Transverse colon (tissue), 4 donors: ENCODE results near the gene LIMS4.
"Not testable (repeated sequence)": the region's sequence is repeated elsewhere in the genome, so short reads cannot be mapped to it uniquely, and the experiment has no call there.

Experiments used
- CTCF ChIP-seq, 5 experiments: fragments of 200-600 bp in 3 of 5; fragments of 450-650 bp in 2 of 5; sonication (generic) in 3 of 5; IDR thresholded peaks; 1 replicate in 2 of 5; 2 replicates in 3 of 5; pipeline ENCODE4 v1.5.1; 2016 to 2017; ENCODE audit warnings: antibody characterized with exemption in 5 of 5, inconsistent platforms in 3 of 5, mild to moderate bottlenecking in 2 of 5, moderate library complexity in 1 of 5
- EP300 ChIP-seq: sonication (generic); formaldehyde crosslinking; IDR thresholded peaks from one replicate; pipeline ENCODE4 v1.6.1; 2017; ENCODE audit warnings: antibody characterized with exemption, low read depth
- POLR2A ChIP-seq: fragments of 450-650 bp; IDR thresholded peaks from one replicate; pipeline ENCODE4 v1.6.1; 2016; ENCODE audit warnings: antibody characterized with exemption, mild to moderate bottlenecking, moderate library complexity
- POLR2AphosphoS5 ChIP-seq, 3 donors: sonication (generic); formaldehyde crosslinking; IDR thresholded peaks; one replicate each; pipeline ENCODE4 v1.6.1; 2016; ENCODE audit warnings: antibody characterized with exemption in 3 of 3

DNA sequence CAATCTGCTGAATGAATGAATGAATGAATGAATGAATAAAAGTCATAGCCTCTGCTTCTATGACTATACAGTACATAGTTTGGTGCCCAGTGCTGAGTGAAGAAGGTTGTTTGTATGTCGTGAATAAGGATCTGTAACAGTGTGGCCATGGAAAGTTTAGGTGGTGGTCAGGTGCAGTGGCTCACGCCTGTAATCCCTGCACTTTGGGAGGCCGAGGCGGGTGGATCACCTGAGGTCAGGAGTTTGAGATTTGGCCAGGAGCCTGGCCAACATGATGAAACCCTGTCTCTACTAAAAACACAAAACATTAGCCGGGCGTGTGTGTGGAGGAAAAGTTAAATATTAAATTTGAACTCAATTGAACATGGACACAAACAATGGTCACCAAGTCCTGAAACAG is 4.3 kb upstream of the LIMS4 start:
- not testable (repeated sequence) for TF ChIP-seq POLR2A; CTCF (IDR thresholded peaks at IDR 0.05); EP300; POLR2AphosphoS5 (IDR thresholded peaks at IDR 0.05)
